DOHH2 (cell line): ENCODE measurements around the gene VASP.

Source experiments
- H3F3A ChIP-seq: fragments of 200-600 bp; sonication (generic), shearing (Covaris generic); 2 replicates; pipeline ENCODE4 v1.6.0; 2016; ENCODE audit warnings: antibody characterized with exemption, mild to moderate bottlenecking; ENCODE audit not compliant: control insufficient read depth, insufficient read depth
- H3K27ac ChIP-seq: fragments of 200-600 bp; sonication (generic); 2 replicates; pipeline ENCODE4 v1.5.1; 2014; ENCODE audit warnings: low read depth, mild to moderate bottlenecking, low read length, moderate library complexity
- H3K27me3 ChIP-seq: fragments of 200-600 bp; sonication (generic); 2 replicates; pipeline ENCODE4 v1.6.1; 2014; ENCODE audit warnings: mild to moderate bottlenecking, low read length, mixed read lengths; ENCODE audit not compliant: control insufficient read depth
- H3K36me3 ChIP-seq: fragments of 200-600 bp; sonication (generic); 2 replicates; pipeline ENCODE4 v1.6.1; 2014; ENCODE audit warnings: mild to moderate bottlenecking, low read length, moderate library complexity, mixed read lengths; ENCODE audit not compliant: control insufficient read depth
- H3K4me1 ChIP-seq: fragments of 200-600 bp; sonication (generic); 2 replicates; pipeline ENCODE4 v1.6.1; 2014; ENCODE audit warnings: mild to moderate bottlenecking, low read length, mixed read lengths; ENCODE audit not compliant: control insufficient read depth
- H3K4me2 ChIP-seq: fragments of 200-600 bp; sonication (generic); 2 replicates; pipeline ENCODE4 v1.6.0; 2014; ENCODE audit warnings: mild to moderate bottlenecking, low read length, moderate library complexity
- H3K4me3 ChIP-seq: fragments of 200-600 bp; sonication (generic); 2 replicates; pipeline ENCODE4 v1.5.1; 2014; ENCODE audit warnings: mild to moderate bottlenecking, low read length, mixed read lengths
- H3K79me2 ChIP-seq: fragments of 200-600 bp; sonication (generic); 2 replicates; pipeline ENCODE4 v1.6.1; 2014; ENCODE audit warnings: mild to moderate bottlenecking, low read length, mixed read lengths; ENCODE audit not compliant: control insufficient read depth
- H3K9me2 ChIP-seq: fragments of 200-600 bp; sonication (generic); replicated peaks from 2 replicates; pipeline ENCODE4 v1.6.1; 2014; ENCODE audit warnings: mild to moderate bottlenecking, low read length, mixed read lengths; ENCODE audit not compliant: control insufficient read depth
- H3K9me3 ChIP-seq: fragments of 200-600 bp; sonication (generic); 2 replicates; pipeline ENCODE4 v1.6.1; 2014; ENCODE audit warnings: antibody characterized with exemption, low read length, mixed read lengths; ENCODE audit not compliant: control insufficient read depth, insufficient read depth
- H4K20me1 ChIP-seq: fragments of 200-600 bp; sonication (generic); 2 replicates; pipeline ENCODE4 v1.6.0; 2014; ENCODE audit warnings: low read depth, mild to moderate bottlenecking, antibody characterized with exemption, low read length, moderate library complexity; ENCODE audit not compliant: control insufficient read depth, insufficient read depth
- EZH2phosphoT487 ChIP-seq: fragments of 200-600 bp; sonication (generic); IDR thresholded peaks from 2 replicates; pipeline ENCODE4 v1.6.1; 2017; ENCODE audit warnings: borderline replicate concordance, mild to moderate bottlenecking, antibody characterized with exemption, low read length, moderate library complexity, mixed read lengths
- TF ChIP-seq, protein P1 (sequence below): fragments of 200-600 bp; sonication (generic); IDR thresholded peaks from one replicate; pipeline ENCODE4 v1.5.1; 2014; ENCODE audit warnings: antibody characterized with exemption, mild to moderate bottlenecking, low read depth, low read length; ENCODE audit not compliant: poor library complexity, severe bottlenecking

VASP gene

DNA sequence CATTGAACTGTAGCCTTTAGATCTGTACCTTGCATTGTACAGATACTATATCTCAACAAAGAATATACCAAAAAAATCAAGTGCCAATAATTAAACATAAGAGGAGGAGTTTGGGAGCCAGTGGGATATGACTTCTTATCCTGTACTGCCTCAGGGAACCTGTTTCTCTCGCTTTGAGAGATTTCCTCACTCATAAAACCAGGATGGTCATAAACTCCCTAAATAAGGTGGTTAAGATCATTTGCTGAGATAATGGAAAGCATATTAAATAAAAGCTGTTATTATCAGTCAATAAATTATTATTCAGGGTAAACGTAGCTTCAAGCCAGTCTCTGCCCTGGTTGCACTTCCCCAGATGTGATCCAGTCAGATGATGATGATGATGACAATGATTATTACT is 60.3 kb downstream of the VASP start:
- no peak overlapping the region for H3K4me3 ChIP-seq
- H4K20me1 ChIP-seq = no peaks in the 10 kb centered on the region
- TF ChIP-seq EZH2phosphoT487 = no peak
- TF ChIP-seq, protein P1, sequence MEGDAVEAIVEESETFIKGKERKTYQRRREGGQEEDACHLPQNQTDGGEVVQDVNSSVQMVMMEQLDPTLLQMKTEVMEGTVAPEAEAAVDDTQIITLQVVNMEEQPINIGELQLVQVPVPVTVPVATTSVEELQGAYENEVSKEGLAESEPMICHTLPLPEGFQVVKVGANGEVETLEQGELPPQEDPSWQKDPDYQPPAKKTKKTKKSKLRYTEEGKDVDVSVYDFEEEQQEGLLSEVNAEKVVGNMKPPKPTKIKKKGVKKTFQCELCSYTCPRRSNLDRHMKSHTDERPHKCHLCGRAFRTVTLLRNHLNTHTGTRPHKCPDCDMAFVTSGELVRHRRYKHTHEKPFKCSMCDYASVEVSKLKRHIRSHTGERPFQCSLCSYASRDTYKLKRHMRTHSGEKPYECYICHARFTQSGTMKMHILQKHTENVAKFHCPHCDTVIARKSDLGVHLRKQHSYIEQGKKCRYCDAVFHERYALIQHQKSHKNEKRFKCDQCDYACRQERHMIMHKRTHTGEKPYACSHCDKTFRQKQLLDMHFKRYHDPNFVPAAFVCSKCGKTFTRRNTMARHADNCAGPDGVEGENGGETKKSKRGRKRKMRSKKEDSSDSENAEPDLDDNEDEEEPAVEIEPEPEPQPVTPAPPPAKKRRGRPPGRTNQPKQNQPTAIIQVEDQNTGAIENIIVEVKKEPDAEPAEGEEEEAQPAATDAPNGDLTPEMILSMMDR = no peak
- H3K79me2 ChIP-seq = peaks cover 10% of the 10 kb centered on the region
- H3K4me2 ChIP-seq = no peak overlapping the region
- peaks cover 6% of the 10 kb centered on the region for H3F3A ChIP-seq
- no peaks in the 10 kb centered on the region for H3K36me3 ChIP-seq
- no peaks in the 10 kb centered on the region for H3K9me3 ChIP-seq
- no peaks in the 10 kb centered on the region for H3K27me3 ChIP-seq
- H3K4me1 ChIP-seq = peaks cover 27% of the 10 kb centered on the region
- no peak overlapping the region for H3K27ac ChIP-seq
- no peaks in the 10 kb centered on the region for H3K9me2 ChIP-seq

DNA sequence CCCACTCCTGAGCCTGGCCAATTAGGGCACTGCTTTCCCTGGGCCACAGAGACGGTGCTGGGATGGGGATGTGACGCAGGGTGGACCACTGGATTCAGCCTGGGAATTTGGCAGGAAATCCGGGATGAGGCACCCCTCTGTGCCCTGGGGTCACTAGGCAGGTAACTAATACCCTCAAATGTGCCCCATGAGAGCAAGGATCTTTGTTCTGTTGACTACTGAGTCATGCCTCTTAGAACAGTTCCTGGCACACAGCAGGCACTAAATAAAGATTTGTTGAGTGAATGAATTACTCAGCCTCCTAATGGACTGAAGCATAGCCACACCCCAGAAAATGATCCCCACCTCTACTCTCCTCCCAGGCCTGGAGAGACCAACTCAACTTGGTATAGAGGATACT is 61.5 kb downstream of the VASP start:
- no peak for TF ChIP-seq EZH2phosphoT487
- TF ChIP-seq, protein P1 = no peak
- H3K27ac ChIP-seq = no peak overlapping the region
- no peaks in the 10 kb centered on the region for H3K9me3 ChIP-seq
- peaks cover 16% of the 10 kb centered on the region for H3K4me1 ChIP-seq
- H3K4me2 ChIP-seq = no peak overlapping the region
- H3K79me2 ChIP-seq = peaks cover 10% of the 10 kb centered on the region
- no peaks in the 10 kb centered on the region for H3K27me3 ChIP-seq
- no peaks in the 10 kb centered on the region for H4K20me1 ChIP-seq
- no peak overlapping the region for H3K4me3 ChIP-seq
- H3K9me2 ChIP-seq = no peaks in the 10 kb centered on the region
- H3F3A ChIP-seq = peaks cover 6% of the 10 kb centered on the region
- no peaks in the 10 kb centered on the region for H3K36me3 ChIP-seq

DNA sequence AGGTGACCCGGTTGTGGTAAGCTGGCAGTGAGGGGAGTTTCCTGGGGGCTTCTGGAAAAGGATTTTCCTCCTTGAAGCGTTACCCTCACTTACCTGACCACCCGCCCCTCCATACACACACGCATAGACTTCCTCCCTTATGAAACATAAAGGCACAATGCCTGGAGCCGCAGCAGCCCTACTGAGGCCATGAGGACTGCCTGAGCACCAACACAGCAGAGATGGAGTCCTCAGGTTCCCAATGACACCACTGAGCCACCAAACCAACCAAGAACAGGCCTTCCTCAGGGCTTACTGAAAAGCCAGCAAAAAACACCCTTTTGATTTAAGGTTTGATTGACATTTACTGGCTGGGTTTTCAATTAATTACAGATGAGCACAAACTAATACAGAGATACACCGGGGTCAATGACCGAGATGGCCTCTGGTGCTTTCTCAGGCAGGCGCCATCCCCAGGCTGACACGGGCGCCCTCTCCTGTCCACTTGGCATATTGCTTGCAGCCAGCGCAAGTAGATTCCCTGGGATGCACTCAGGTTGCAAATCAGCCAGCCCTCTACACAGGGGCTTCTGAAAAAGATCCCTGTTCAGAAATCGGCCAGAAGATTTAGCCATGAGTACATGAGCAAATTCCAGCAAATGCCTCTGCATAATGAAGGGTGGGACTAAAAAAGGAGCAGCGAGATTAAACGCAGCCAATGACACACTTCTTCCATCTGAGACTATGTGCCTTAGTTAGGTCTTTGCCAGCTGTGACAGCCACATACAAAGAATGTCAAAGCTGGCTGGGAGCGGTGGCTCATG is 62.5 kb downstream of the VASP start:
- H3K9me3 ChIP-seq = no peaks in the 10 kb centered on the region
- no peak overlapping the region for H3K4me2 ChIP-seq
- peaks cover 6% of the 10 kb centered on the region; the same call in 1 of the 2 replicates for H3K4me1 ChIP-seq
- H3K36me3 ChIP-seq = no peaks in the 10 kb centered on the region
- no peak overlapping the region for H3K4me3 ChIP-seq
- TF ChIP-seq, protein P1 = peak; percentile 85
- TF ChIP-seq EZH2phosphoT487 = no peak
- H3K27me3 ChIP-seq = no peaks in the 10 kb centered on the region
- H3F3A ChIP-seq = peaks cover 6% of the 10 kb centered on the region
- no peaks in the 10 kb centered on the region for H4K20me1 ChIP-seq
- H3K27ac ChIP-seq = no peak overlapping the region
- H3K79me2 ChIP-seq = peaks cover 6% of the 10 kb centered on the region; the same call in 1 of the 2 replicates
- H3K9me2 ChIP-seq = no peaks in the 10 kb centered on the region
